RWPE2 (cell line): ENCODE results near the gene SMIM22.
"Not testable (repeated sequence)": the region's sequence is repeated elsewhere in the genome, so short reads cannot be mapped to it uniquely, and the experiment has no call there.

Source experiments
- ATAC-seq: fragments of 200-7000 bp; cut with Tn5 transposase; 3 replicates; pipeline ENCODE4 v1.9.1; 2021; ENCODE audit warnings: low read depth
- DNase-seq: peaks from one replicate; pipeline ENCODE4 v3.0.0-alpha.2; 2020; ENCODE audit warnings: low spot score
- H3K27ac ChIP-seq: fragments of 450-650 bp; 2 replicates; pipeline ENCODE4 v1.5.1; 2017; ENCODE audit warnings: mild to moderate bottlenecking; ENCODE audit not compliant: poor library complexity, severe bottlenecking
- H3K27me3 ChIP-seq: fragments of 250-450 bp; sonication (Bioruptor Pico); 2 replicates; pipeline ENCODE4 v1.5.1; 2021; ENCODE audit warnings: mild to moderate bottlenecking, moderate library complexity; ENCODE audit not compliant: insufficient read depth, poor library complexity, severe bottlenecking
- H3K36me3 ChIP-seq: fragments of 250-450 bp; sonication (Bioruptor Pico); 2 replicates; pipeline ENCODE4 v1.5.1; 2020; ENCODE audit warnings: low read depth, mild to moderate bottlenecking, moderate library complexity
- H3K4me1 ChIP-seq: fragments of 250-450 bp; sonication (Bioruptor Pico); 2 replicates; pipeline ENCODE4 v1.5.1; 2021; ENCODE audit warnings: mild to moderate bottlenecking, moderate library complexity; ENCODE audit not compliant: insufficient read depth, poor library complexity, severe bottlenecking
- H3K4me3 ChIP-seq: fragments of 250-450 bp; sonication (Bioruptor Pico); 2 replicates; pipeline ENCODE4 v1.5.1; 2021; ENCODE audit warnings: mild to moderate bottlenecking, moderate library complexity; ENCODE audit not compliant: severe bottlenecking
- H3K9me3 ChIP-seq: fragments of 250-450 bp; sonication (Bioruptor Pico); 2 replicates; pipeline ENCODE4 v1.5.1; 2021; ENCODE audit warnings: mild to moderate bottlenecking, moderate library complexity; ENCODE audit not compliant: severe bottlenecking
- CTCF ChIP-seq: fragments of 450-650 bp; IDR thresholded peaks from one replicate; pipeline ENCODE4 v1.5.1; 2017; ENCODE audit warnings: mild to moderate bottlenecking, moderate library complexity; ENCODE audit not compliant: poor library complexity, severe bottlenecking

Gene SMIM22

DNA sequence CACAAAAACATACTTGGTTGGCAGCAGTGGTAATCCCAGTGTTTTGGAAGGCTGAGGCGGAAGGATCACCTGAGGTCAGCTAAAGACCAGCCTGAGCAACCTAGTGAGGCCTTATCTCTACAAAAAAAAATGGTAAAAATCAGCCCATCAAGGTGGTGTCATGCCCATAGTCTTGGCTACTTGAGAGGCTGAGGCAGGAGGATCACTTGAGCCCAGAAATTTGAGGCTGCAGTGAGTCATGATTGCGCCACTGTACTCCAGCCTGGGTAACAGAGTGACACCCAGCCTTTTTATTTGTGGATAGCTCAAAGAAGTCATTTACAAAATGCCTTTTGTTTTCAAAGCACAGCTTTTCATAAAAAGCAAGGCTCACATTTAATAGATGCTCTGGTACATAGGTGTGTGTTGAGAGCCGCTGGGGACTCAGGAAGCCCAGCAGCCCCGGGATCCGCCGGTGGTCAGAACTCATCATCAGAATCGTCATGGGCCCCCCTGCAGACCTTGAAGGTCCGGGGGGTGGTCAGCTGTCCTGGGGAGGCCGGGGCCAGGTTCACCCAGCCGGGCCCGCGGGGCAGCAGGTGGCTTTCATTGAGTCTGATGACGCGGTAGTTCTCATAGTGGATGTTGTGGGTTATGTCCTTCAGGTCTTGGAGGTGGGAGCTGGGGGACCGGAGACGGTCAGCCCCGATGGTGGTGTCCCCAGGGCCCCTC lies 17.7 kb upstream of the SMIM22 start:
- no peak for TF ChIP-seq CTCF
- H3K27me3 ChIP-seq: no peaks in the 10 kb centered on the region
- no peaks in the 10 kb centered on the region for H3K4me1 ChIP-seq
- no peaks in the 10 kb centered on the region for H3K36me3 ChIP-seq
- DNase-seq (no peak), ATAC-seq (no peak)
- H3K27ac ChIP-seq: no peak overlapping the region
- H3K4me3 ChIP-seq: no peak overlapping the region
- no peaks in the 10 kb centered on the region for H3K9me3 ChIP-seq

DNA sequence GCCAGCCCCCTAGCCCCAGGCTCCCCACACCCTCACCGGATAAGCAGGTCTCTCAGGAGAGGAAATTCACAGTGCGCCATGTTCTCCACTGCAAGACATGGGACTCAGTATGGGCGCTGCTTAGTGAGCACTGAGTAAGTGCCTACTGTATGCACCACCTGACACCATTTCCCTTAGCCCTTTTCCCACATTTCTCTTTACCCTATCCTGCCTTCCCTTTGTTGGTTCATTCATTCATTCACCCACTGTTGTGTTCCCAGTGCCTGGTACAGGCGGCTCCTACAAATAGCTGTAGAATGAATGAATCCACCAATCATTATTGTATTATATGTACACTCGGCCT lies 17.1 kb upstream of the SMIM22 start:
- H3K9me3 ChIP-seq: no peaks in the 10 kb centered on the region

GRCh38 chr16:4780235-4780634 lies 14.9 kb upstream of the SMIM22 start:
- H3K36me3 ChIP-seq: no peaks in the 10 kb centered on the region
- no peaks in the 10 kb centered on the region for H3K9me3 ChIP-seq
- H3K27me3 ChIP-seq: no peaks in the 10 kb centered on the region
- no peak for DNase-seq
- no peaks in the 10 kb centered on the region for H3K4me1 ChIP-seq
- H3K4me3 ChIP-seq: no peak overlapping the region
- TF ChIP-seq CTCF: no peak
- H3K27ac ChIP-seq: no peak overlapping the region
- ATAC-seq: no peak

More for the DNA sequence above, 17.1 kb upstream of the SMIM22 start:
- DNase-seq (no peak), ATAC-seq (no peak)
- TF ChIP-seq CTCF: no peak
- no peak overlapping the region for H3K27ac ChIP-seq
- no peaks in the 10 kb centered on the region for H3K4me1 ChIP-seq
- H3K27me3 ChIP-seq: no peaks in the 10 kb centered on the region
- no peaks in the 10 kb centered on the region for H3K36me3 ChIP-seq
- H3K4me3 ChIP-seq: no peak overlapping the region

- Histone ChIP-seq H3K36me3 (no peaks in the 10 kb centered on the region), H3K9me3 (no peaks in the 10 kb centered on the region), H3K4me3 (no peak overlapping the region), H3K4me1 (no peaks in the 10 kb centered on the region), H3K27ac (no peak overlapping the region), H3K27me3 (no peaks in the 10 kb centered on the region)
- ATAC-seq (no peak), DNase-seq (no peak)
- TF ChIP-seq CTCF: no peak
Observed at GRCh38 chr16:4783251-4783950, 11.8 kb upstream of the SMIM22 start.

DNA sequence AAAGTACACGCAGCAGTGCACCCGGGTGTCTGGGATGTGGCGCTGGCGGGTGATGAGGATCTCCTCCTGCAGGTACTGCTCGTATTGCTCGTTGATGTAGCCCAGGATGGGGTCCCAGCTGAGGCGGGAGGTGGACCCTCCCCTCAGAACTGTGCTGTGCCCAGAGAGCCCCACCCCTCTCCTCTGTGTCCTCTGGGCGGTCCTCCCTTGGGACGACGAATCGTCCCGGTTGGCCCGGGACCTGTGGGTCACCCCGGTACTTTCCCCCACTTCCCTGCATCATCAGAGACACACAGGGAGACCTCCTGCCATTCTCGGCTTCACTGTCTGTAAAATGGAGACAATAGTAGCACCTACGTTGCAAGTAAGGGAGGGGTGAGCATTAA lies 11.2 kb upstream of the SMIM22 start:
- H3K27me3 ChIP-seq: no peaks in the 10 kb centered on the region
- no peak for DNase-seq
- no peak for TF ChIP-seq CTCF

DNA sequence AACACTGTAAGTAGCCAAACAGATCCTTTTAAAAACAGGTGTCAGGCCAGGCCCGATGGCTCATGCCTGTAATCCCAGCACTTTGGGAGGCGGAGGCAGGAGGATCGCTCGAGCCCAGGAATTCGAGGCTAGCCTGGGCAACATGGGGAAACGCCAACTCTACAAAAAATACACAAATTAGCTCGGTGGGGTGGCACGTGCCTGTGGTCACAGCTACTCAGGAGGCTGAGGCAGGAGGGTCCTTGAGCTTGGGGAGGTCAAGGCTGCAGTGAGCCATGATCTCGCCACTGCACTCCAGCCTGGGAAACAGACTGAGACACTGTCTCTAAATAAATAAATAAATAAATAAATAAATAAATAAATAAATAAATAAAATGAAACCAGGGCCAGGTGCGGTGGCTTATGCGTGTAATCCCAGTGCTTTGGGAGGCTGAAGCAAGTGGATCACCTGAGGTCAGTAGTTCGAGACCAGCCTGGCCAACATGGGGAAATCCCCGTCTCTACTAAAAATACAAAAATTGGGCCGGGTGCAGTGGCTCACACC lies 10.7 kb upstream of the SMIM22 start:
- H3K36me3 ChIP-seq, H3K27me3 ChIP-seq, H3K9me3 ChIP-seq, DNase-seq, H3K27ac ChIP-seq, ATAC-seq, H3K4me1 ChIP-seq, H3K4me3 ChIP-seq: not testable (repeated sequence)

More for the DNA sequence above, 11.2 kb upstream of the SMIM22 start:
- Histone ChIP-seq H3K36me3 (no peaks in the 10 kb centered on the region), H3K9me3 (no peaks in the 10 kb centered on the region), H3K27ac (no peak overlapping the region), H3K4me3 (no peak overlapping the region), H3K4me1 (no peaks in the 10 kb centered on the region)
- ATAC-seq: no peak
